ENCODE results near the gene THEMIS. TPM values are rescaled to one million over a fixed set of nuclear protein-coding genes. Genes with fewer than 3 reads are reported as not detected.

THEMIS gene
- total and polyA plus RNA-seq, 10 donors = 0.80 to 17.8 (median 12.7) TPM

DNA sequence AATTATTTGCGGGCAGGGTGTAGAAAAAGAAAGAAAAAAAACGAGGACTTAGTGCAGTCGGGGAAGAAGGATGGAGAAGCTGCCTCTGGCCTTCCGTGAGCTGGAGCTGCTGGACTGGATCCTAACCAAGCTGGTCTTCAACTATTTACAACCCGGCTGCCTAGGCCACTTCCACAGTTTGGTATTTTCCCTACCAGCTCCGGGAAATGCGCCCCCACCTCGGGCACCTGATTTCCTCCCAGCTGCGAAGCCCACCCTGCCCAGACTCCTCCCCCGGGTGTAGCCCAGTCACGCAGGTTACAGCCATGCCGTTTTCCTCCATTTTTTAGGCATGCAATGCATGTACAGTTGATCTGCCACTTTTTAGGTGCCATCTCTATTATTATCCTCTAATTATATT is 21.2 kb downstream of the THEMIS start:
- Histone ChIP-seq H3K36me3 (no peaks in the 10 kb centered on the region), H3K9me3 (no peaks in the 10 kb centered on the region), H3K27me3 (replicated peaks in 1 of 7) (no peaks in the 10 kb centered on the region), H3K4me3 (no peak overlapping the region), H3K4me1 (peaks cover 0 to 10% (median 1%) of the 10 kb centered on the region in 6 donors), H3K27ac (no peak overlapping the region)
- intact Hi-C loops (cut with DNase I; ENCODE audit: low total_unique reads) = no loop called here
- 28 to 52% (median 35%) methylated on average over 12 of the region's 12 CpGs for WGBS, 5 donors
- peak; percentile 62 for DNase-seq
- TF ChIP-seq, protein P1, sequence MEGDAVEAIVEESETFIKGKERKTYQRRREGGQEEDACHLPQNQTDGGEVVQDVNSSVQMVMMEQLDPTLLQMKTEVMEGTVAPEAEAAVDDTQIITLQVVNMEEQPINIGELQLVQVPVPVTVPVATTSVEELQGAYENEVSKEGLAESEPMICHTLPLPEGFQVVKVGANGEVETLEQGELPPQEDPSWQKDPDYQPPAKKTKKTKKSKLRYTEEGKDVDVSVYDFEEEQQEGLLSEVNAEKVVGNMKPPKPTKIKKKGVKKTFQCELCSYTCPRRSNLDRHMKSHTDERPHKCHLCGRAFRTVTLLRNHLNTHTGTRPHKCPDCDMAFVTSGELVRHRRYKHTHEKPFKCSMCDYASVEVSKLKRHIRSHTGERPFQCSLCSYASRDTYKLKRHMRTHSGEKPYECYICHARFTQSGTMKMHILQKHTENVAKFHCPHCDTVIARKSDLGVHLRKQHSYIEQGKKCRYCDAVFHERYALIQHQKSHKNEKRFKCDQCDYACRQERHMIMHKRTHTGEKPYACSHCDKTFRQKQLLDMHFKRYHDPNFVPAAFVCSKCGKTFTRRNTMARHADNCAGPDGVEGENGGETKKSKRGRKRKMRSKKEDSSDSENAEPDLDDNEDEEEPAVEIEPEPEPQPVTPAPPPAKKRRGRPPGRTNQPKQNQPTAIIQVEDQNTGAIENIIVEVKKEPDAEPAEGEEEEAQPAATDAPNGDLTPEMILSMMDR (IDR thresholded peaks at IDR 0.05 in 8 of 11, conservative IDR thresholded peaks at IDR 0.05 in 3 of 11) = no peak
- no peak for TF ChIP-seq POLR2AphosphoS5 (IDR thresholded peaks at IDR 0.05)
- TF ChIP-seq POLR2A (IDR thresholded peaks at IDR 0.05) = no peak

DNA sequence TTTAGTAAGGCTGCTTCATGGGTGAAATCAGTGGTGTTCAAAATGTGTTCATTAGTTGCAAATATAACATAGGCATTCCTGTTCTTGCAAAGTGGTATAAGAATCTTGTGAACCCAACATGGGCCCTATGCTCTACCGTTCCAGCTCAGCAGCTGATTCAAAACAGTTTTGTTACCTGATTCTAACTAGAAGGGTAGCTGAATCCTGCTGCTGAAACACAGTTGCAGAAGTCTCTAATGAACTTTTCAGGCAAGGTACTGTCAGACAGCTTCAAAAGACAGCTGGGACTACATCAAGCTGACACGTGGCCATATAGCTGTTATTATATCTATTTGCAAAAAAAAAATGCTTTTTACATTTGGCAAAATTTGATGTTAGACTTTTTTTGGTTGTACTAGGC is 22.7 kb downstream of the THEMIS start:
- WGBS, 5 donors = 48 to 78% (median 75%) methylated on average over 2 of the region's 2 CpGs
- Histone ChIP-seq H3K27ac (no peak overlapping the region), H3K36me3 (no peaks in the 10 kb centered on the region), H3K9me3 (peaks cover 0 to 9% (median 1%) of the 10 kb centered on the region in 8 donors), H3K4me3 (no peak overlapping the region), H3K4me1 (peaks cover 0 to 10% (median 1%) of the 10 kb centered on the region in 6 donors), H3K27me3 (replicated peaks in 1 of 7) (no peaks in the 10 kb centered on the region)
- intact Hi-C loops (cut with DNase I; ENCODE audit: low total_unique reads) = no loop called here
- DNase-seq = no peak
- TF ChIP-seq, protein P1 (IDR thresholded peaks at IDR 0.05 in 8 of 11, conservative IDR thresholded peaks at IDR 0.05 in 3 of 11) = no peak
- TF ChIP-seq POLR2AphosphoS5 (IDR thresholded peaks at IDR 0.05) (no peak), POLR2A (IDR thresholded peaks at IDR 0.05) (no peak)

DNA sequence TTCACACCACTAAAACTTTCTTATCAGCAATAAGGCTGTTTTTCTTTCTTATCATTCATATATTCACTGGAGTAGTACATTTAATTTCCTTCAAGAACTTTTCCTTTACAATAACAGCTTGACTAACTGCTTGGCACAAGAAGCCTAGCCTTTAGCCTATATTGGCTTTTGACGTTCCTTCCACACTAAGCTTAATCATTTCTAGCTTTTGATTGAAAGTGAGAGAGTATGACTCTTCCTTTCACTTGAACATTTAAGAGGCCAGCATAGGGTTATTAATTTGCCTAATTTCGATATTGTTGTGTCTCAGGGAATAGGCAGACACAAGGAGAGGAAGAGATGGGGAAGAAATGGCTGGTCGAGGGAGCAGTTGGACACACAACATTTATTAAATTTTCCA is 23.6 kb downstream of the THEMIS start:
- Histone ChIP-seq H3K4me1 (peaks cover 0 to 10% (median 1%) of the 10 kb centered on the region in 6 donors), H3K27ac (no peak overlapping the region), H3K4me3 (no peak overlapping the region), H3K27me3 (replicated peaks in 1 of 7) (no peaks in the 10 kb centered on the region), H3K9me3 (peaks cover 0 to 17% (median 7%) of the 10 kb centered on the region in 8 donors), H3K36me3 (no peaks in the 10 kb centered on the region)
- 55 to 75% (median 67%) methylated on average over 3 of the region's 3 CpGs for WGBS, 5 donors
- intact Hi-C loops (cut with DNase I; ENCODE audit: low total_unique reads) = no loop called here
- no peak for DNase-seq
- TF ChIP-seq POLR2AphosphoS5 (IDR thresholded peaks at IDR 0.05) (no peak), POLR2A (IDR thresholded peaks at IDR 0.05) (no peak)
- TF ChIP-seq, protein P1 (IDR thresholded peaks at IDR 0.05 in 8 of 11, conservative IDR thresholded peaks at IDR 0.05 in 3 of 11) = no peak

DNA sequence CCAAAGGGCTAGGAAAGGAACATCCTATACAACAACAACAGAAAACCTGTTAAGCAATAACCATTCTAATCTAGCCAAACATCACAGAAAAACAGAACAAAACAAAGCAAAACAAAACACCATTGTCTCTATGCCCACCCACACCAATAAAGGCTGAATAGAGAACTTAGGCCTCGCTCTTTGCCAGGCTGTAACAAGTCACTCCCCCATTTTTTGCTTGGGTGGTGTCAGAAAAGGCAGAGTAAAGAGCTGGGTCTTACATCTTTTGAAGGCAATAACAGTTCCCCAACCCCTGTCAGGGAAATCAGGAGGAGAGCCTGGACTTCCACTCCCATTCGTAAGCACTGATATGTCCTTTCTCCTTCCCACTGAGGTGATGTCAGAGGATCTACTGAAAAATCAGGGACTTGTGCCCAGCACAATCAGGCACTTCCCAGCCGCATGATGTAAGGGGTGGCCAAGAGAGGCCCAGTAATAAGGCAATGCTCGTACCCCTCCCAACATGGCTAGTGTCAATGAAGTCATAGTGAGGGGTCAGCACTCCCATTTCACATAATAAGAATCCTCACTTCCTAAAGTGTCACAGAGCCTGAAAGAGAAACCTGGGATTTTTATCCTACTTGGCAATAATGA is 31.0 kb downstream of the THEMIS start:
- H3K4me3 ChIP-seq = no peak overlapping the region
- 83 to 91% (median 90%) methylated on average over 4 of the region's 4 CpGs for WGBS, 5 donors
- intact Hi-C loops (cut with DNase I; ENCODE audit: low total_unique reads) = no loop called here
- no peaks in the 10 kb centered on the region for H3K27me3 ChIP-seq (replicated peaks in 1 of 7)
- peaks cover 0 to 20% (median 8%) of the 10 kb centered on the region in 8 donors for H3K9me3 ChIP-seq
- H3K36me3 ChIP-seq = no peaks in the 10 kb centered on the region
- no peaks in the 10 kb centered on the region for H3K4me1 ChIP-seq
- H3K27ac ChIP-seq = no peak overlapping the region
- TF ChIP-seq POLR2A (IDR thresholded peaks at IDR 0.05) (no peak), POLR2AphosphoS5 (IDR thresholded peaks at IDR 0.05) (no peak)
- TF ChIP-seq, protein P1 (IDR thresholded peaks at IDR 0.05 in 8 of 11, conservative IDR thresholded peaks at IDR 0.05 in 3 of 11) = no peak
- DNase-seq = no peak

All from spleen (tissue), 11 donors.